Hepatocyte (in vitro differentiated cells): ENCODE data around the gene HOXC9.
A peak's percentile ranks its signal among the peaks of the same experiment; 100 is the strongest.

Experiments
- CTCF ChIP-seq: fragments of 200-600 bp; sonication (generic); IDR thresholded peaks from 2 replicates; pipeline ENCODE4 v1.5.1; 2016; ENCODE audit warnings: antibody characterized with exemption, mild to moderate bottlenecking; ENCODE audit not compliant: poor library complexity
- EZH2 ChIP-seq: fragments of 200-600 bp; sonication (generic); IDR thresholded peaks from 2 replicates; pipeline ENCODE4 v1.6.1; 2016; ENCODE audit warnings: antibody characterized with exemption, mild to moderate bottlenecking, borderline replicate concordance
- EZH2phosphoT487 ChIP-seq: fragments of 200-600 bp; sonication (generic); IDR thresholded peaks from one replicate; pipeline ENCODE4 v1.6.1; 2018; ENCODE audit warnings: antibody characterized with exemption, mild to moderate bottlenecking, low read depth, moderate library complexity; ENCODE audit not compliant: unreplicated experiment, severe bottlenecking

GRCh38 chr12:54026640-54027441 is 26.9 kb downstream of the HOXC9 start:
- TF ChIP-seq CTCF = no peak
- TF ChIP-seq EZH2 = peak; percentile 51
- no peak for TF ChIP-seq EZH2phosphoT487
